ENCODE results near the gene NCAPG2. TPM values are rescaled to one million over a fixed set of nuclear protein-coding genes. Genes with fewer than 3 reads are reported as not detected.

Gene NCAPG2
- polyA plus RNA-seq, 3 donors, result 1.1 to 3.1 (median 1.7) TPM

- Histone ChIP-seq H3K4me1 (ENCODE audit: control insufficient read depth in 1 of 2, insufficient read depth in 2 of 2, low read length in 2 of 2) (peaks cover 16 to 28% of the 10 kb centered on the region in 2 donors), H3K4me2 (replicated peaks; ENCODE audit: extremely low read depth, low read length, poor library complexity, severe bottlenecking) (no peak overlapping the region), H3K9me3 (replicated peaks in 1 of 2; ENCODE audit: control insufficient read depth in 1 of 2, insufficient read depth in 1 of 2, low read length in 2 of 2) (no peaks in the 10 kb centered on the region), H3K79me2 (ENCODE audit: insufficient read depth, low read length) (peaks cover 96% of the 10 kb centered on the region), H3K9ac (ENCODE audit: insufficient read depth, low read length, poor library complexity, severe bottlenecking) (no peak overlapping the region), H3K36me3 (replicated peaks in 1 of 2; ENCODE audit: control insufficient read depth in 1 of 2, insufficient read depth in 2 of 2, low read length in 2 of 2) (peaks cover 3 to 23% of the 10 kb centered on the region in 2 donors), H3K27me3 (ENCODE audit: control insufficient read depth in 2 of 2, insufficient read depth in 2 of 2, low read length in 2 of 2) (no peaks in the 10 kb centered on the region), H3K27ac (ENCODE audit: low read depth in 1 of 2, low read length in 2 of 2) (peak overlapping the region in 1 of 2 donors; percentile 58), H2AFZ (ENCODE audit: insufficient read depth, low read depth, low read length, poor library complexity, severe bottlenecking) (no peak overlapping the region), H4K20me1 (ENCODE audit: insufficient read depth, low read length) (no peaks in the 10 kb centered on the region), H3K4me3 (replicated peaks in 1 of 3; ENCODE audit: low read depth in 2 of 3, low read length in 3 of 3) (no peak overlapping the region)
- no peak overlapping the region for H3K27ac Mint-ChIP-seq
- no peaks in the 10 kb centered on the region for H3K27me3 Mint-ChIP-seq (ENCODE audit: low read depth in 3 of 3)
- H3K9me3 Mint-ChIP-seq, result no peaks in the 10 kb centered on the region
- WGBS (ENCODE audit: insufficient coverage), result 100% methylated on average over 2 of the region's 5 CpGs
- intact Hi-C loops (cut with micrococcal nuclease), result loop anchor here (10.0 kb wide), 2 partner anchors 125 to 155 kb away; partner anchors contain the start of genes DYNC2I1 (in 1 of the 2) and ESYT2 (in 1 of the 2)
- no peak for DNase-seq
- peaks cover 28% of the 10 kb centered on the region for H3K4me1 Mint-ChIP-seq
- H3K4me3 Mint-ChIP-seq, result no peak overlapping the region
- no peak for TF ChIP-seq CTCF (IDR thresholded peaks at IDR 0.05)
- H3K36me3 Mint-ChIP-seq, result peaks cover 11 to 28% of the 10 kb centered on the region in 2 donors
Measured at GRCh38 chr7:158700008-158700407, 4.6 kb downstream of the NCAPG2 start.

GRCh38 chr7:158699341-158699740 lies 5.3 kb downstream of the NCAPG2 start:
- peaks cover 99% of the 10 kb centered on the region for H3K79me2 ChIP-seq (ENCODE audit: insufficient read depth, low read length)
- peaks cover 16 to 27% of the 10 kb centered on the region in 2 donors for H3K4me1 ChIP-seq (ENCODE audit: control insufficient read depth in 1 of 2, insufficient read depth in 2 of 2, low read length in 2 of 2)
- Mint-ChIP-seq H3K27ac (peak overlapping the region in 5 of 7 donors; percentile 17 to 84 (median 80)), H3K27me3 (ENCODE audit: low read depth in 3 of 3) (no peaks in the 10 kb centered on the region), H3K4me1 (peaks cover 28% of the 10 kb centered on the region), H3K36me3 (peaks cover 11 to 34% of the 10 kb centered on the region in 2 donors), H3K4me3 (no peak overlapping the region), H3K9me3 (no peaks in the 10 kb centered on the region)
- no peak overlapping the region for H3K4me2 ChIP-seq (replicated peaks; ENCODE audit: extremely low read depth, low read length, poor library complexity, severe bottlenecking)
- H3K9ac ChIP-seq (ENCODE audit: insufficient read depth, low read length, poor library complexity, severe bottlenecking), result no peak overlapping the region
- intact Hi-C loops (cut with micrococcal nuclease), result loop anchor here (5.0 to 10.0 kb wide), 3 partner anchors 38 to 155 kb away; partner anchors contain the start of genes DYNC2I1 (in 1 of the 2) and ESYT2 (in 1 of the 2)
- no peak overlapping the region for H3K4me3 ChIP-seq (replicated peaks in 1 of 3; ENCODE audit: low read depth in 2 of 3, low read length in 3 of 3)
- no peaks in the 10 kb centered on the region for H3K27me3 ChIP-seq (ENCODE audit: control insufficient read depth in 2 of 2, insufficient read depth in 2 of 2, low read length in 2 of 2)
- H3K36me3 ChIP-seq (replicated peaks in 1 of 2; ENCODE audit: control insufficient read depth in 1 of 2, insufficient read depth in 2 of 2, low read length in 2 of 2), result peaks cover 4 to 29% of the 10 kb centered on the region in 2 donors
- no peaks in the 10 kb centered on the region for H3K9me3 ChIP-seq (replicated peaks in 1 of 2; ENCODE audit: control insufficient read depth in 1 of 2, insufficient read depth in 1 of 2, low read length in 2 of 2)
- WGBS (ENCODE audit: insufficient coverage), result 0% methylated on average over 1 of the region's 1 CpG
- H2AFZ ChIP-seq (ENCODE audit: insufficient read depth, low read depth, low read length, poor library complexity, severe bottlenecking), result no peak overlapping the region
- DNase-seq, result no peak
- H3K27ac ChIP-seq (ENCODE audit: low read depth in 1 of 2, low read length in 2 of 2), result peak overlapping the region in 1 of 2 donors; percentile 54
- TF ChIP-seq CTCF (IDR thresholded peaks at IDR 0.05), result no peak
- no peaks in the 10 kb centered on the region for H4K20me1 ChIP-seq (ENCODE audit: insufficient read depth, low read length)
